ENCODE measurements around the gene ULK4.

ULK4 gene

DNA sequence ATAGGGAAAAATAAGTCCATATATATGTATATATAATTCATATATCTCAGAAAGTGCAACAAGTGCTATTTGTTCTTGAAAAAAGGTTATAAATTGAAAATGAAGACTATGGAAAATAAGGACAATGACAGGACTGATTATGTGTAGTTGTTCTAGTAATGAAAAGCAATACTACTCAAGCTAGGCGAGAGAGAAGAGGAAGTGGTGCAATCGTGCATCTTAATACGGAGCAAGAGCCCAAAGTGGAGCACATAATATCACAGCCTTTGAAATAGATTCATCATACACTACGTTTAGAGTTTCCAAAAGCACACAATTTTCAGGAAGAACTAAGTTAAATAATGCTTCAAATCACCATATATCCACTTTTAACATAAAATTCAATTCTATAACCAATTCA lies 87.9 kb downstream of the ULK4 start:
- no peak overlapping the region for H3K4me3 ChIP-seq (replicated peaks; ENCODE audit: insufficient read depth, low read length)

GRCh38 chr3:41872157-41872556 lies 89.7 kb downstream of the ULK4 start:
- H3K27me3 ChIP-seq (ENCODE audit: insufficient read depth, poor library complexity, severe bottlenecking): no peaks in the 10 kb centered on the region
- H3K4me3 ChIP-seq (replicated peaks; ENCODE audit: insufficient read depth, low read length): no peak overlapping the region
- no peak for DNase-seq (ENCODE audit: low read depth in 1 of 2, low spot score in 1 of 2)
- TF ChIP-seq GABPA (IDR thresholded peaks at IDR 0.05; ENCODE audit: low read depth): no peak
- no peak for TF ChIP-seq SPI1 (IDR thresholded peaks at IDR 0.05; ENCODE audit: borderline replicate concordance, low read depth)
- TF ChIP-seq POLR2AphosphoS5 (IDR thresholded peaks at IDR 0.05; ENCODE audit: low read depth): no peak
- TF ChIP-seq REST (IDR thresholded peaks at IDR 0.05; ENCODE audit: insufficient replicate concordance, low read depth): no peak
- no peak overlapping the region for H3K27ac ChIP-seq (replicated peaks)

More for the DNA sequence above, 87.9 kb downstream of the ULK4 start:
- DNase-seq (ENCODE audit: low read depth in 1 of 2, low spot score in 1 of 2): peak in 1 of 2 experiments; percentile 28
- H3K27me3 ChIP-seq (ENCODE audit: insufficient read depth, poor library complexity, severe bottlenecking): no peaks in the 10 kb centered on the region
- H3K27ac ChIP-seq (replicated peaks): no peak overlapping the region
- TF ChIP-seq SPI1 (IDR thresholded peaks at IDR 0.05; ENCODE audit: borderline replicate concordance, low read depth) (peak; percentile 72), REST (IDR thresholded peaks at IDR 0.05; ENCODE audit: insufficient replicate concordance, low read depth) (no peak)

DNA sequence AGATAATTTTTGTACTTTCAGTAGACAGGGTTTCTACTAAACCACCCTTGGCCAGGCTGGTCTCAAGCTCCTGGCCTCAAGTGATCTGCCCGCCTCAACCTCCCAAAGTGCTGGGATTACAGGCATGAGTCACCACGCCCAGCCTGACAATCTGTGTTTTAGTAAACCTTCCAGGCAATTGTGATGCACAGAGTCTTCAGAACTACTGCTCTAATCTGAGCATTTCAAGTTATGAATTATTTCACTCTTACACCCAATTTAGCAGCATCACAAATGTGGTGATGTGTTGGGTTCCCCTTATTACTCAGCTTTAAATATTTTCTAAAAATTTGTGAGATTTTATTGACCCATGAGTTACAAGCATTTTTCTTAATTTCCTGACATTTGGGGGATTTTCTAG lies 94.4 kb downstream of the ULK4 start:
- Histone ChIP-seq H3K27ac (replicated peaks) (no peak overlapping the region), H3K27me3 (ENCODE audit: insufficient read depth, poor library complexity, severe bottlenecking) (no peaks in the 10 kb centered on the region), H3K4me3 (replicated peaks; ENCODE audit: insufficient read depth, low read length) (no peak overlapping the region)
- DNase-seq (ENCODE audit: low read depth in 1 of 2, low spot score in 1 of 2): no peak
- TF ChIP-seq GABPA (IDR thresholded peaks at IDR 0.05; ENCODE audit: low read depth): no peak
- no peak for TF ChIP-seq POLR2AphosphoS5 (IDR thresholded peaks at IDR 0.05; ENCODE audit: low read depth)
- no peak for TF ChIP-seq CTCF (IDR thresholded peaks at IDR 0.05; ENCODE audit: insufficient read depth, low read length)
- TF ChIP-seq SPI1 (IDR thresholded peaks at IDR 0.05; ENCODE audit: borderline replicate concordance, low read depth): no peak
- TF ChIP-seq REST (IDR thresholded peaks at IDR 0.05; ENCODE audit: insufficient replicate concordance, low read depth): no peak

DNA sequence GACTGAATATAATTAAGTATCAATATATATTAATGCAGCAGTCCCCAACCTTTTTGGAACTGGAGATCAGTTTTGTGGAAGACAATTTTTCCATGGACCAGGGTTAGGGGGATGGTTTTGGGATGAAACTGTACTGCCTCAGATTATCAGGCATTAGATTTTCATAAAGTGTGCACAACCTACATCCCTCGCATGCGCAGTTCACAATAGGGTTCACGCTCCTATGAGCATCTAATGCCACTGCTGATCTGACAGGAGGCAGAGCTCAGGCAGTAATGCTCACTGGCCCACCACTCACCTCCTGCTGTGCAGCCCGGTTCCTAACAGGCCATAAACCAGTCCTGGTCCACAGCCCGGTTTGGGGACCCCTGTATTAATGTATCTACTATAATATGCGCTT lies 95.6 kb downstream of the ULK4 start:
- DNase-seq (ENCODE audit: low read depth in 1 of 2, low spot score in 1 of 2): no peak
- H3K27ac ChIP-seq (replicated peaks): no peak overlapping the region
- no peak overlapping the region for H3K4me3 ChIP-seq (replicated peaks; ENCODE audit: insufficient read depth, low read length)
- H3K27me3 ChIP-seq (ENCODE audit: insufficient read depth, poor library complexity, severe bottlenecking): no peaks in the 10 kb centered on the region
- TF ChIP-seq SPI1 (IDR thresholded peaks at IDR 0.05; ENCODE audit: borderline replicate concordance, low read depth): no peak
- TF ChIP-seq POLR2AphosphoS5 (IDR thresholded peaks at IDR 0.05; ENCODE audit: low read depth): no peak
- no peak for TF ChIP-seq CTCF (IDR thresholded peaks at IDR 0.05; ENCODE audit: insufficient read depth, low read length)
- no peak for TF ChIP-seq GABPA (IDR thresholded peaks at IDR 0.05; ENCODE audit: low read depth)
- TF ChIP-seq REST (IDR thresholded peaks at IDR 0.05; ENCODE audit: insufficient replicate concordance, low read depth): no peak
